Loucy (cell line): Measurements from ENCODE around the gene ZNF211.

Experiments used
- H2AFZ ChIP-seq: fragments of 200-600 bp; sonication (generic); 2 replicates; pipeline ENCODE4 v1.6.0; 2016; ENCODE audit warnings: antibody characterized with exemption, mild to moderate bottlenecking, low read length, moderate library complexity
- H3F3A ChIP-seq: fragments of 200-600 bp; 2 replicates; pipeline ENCODE4 v1.6.0; 2016; ENCODE audit warnings: antibody characterized with exemption, low read depth, mild to moderate bottlenecking
- H3K27me3 ChIP-seq: fragments of 200-600 bp; sonication (generic); 2 replicates; pipeline ENCODE4 v1.6.1; 2014; ENCODE audit warnings: low read length, mild to moderate bottlenecking; ENCODE audit not compliant: insufficient read depth, poor library complexity, severe bottlenecking
- H3K36me3 ChIP-seq: fragments of 200-600 bp; sonication (generic); 2 replicates; pipeline ENCODE4 v1.6.1; 2016; ENCODE audit warnings: low read length; ENCODE audit not compliant: insufficient read depth
- H3K4me1 ChIP-seq: fragments of 200-600 bp; sonication (generic); 2 replicates; pipeline ENCODE4 v1.5.1; 2014; ENCODE audit warnings: low read length, mild to moderate bottlenecking; ENCODE audit not compliant: insufficient read depth, poor library complexity, severe bottlenecking
- H3K4me2 ChIP-seq: fragments of 200-600 bp; sonication (generic); 2 replicates; pipeline ENCODE4 v1.6.0; 2014; ENCODE audit warnings: antibody characterized with exemption, low read length, low read depth, mild to moderate bottlenecking; ENCODE audit not compliant: poor library complexity, severe bottlenecking
- H3K4me3 ChIP-seq: fragments of 200-600 bp; sonication (generic); 2 replicates; pipeline ENCODE4 v1.5.1; 2014; ENCODE audit warnings: low read length, mild to moderate bottlenecking, mixed read lengths; ENCODE audit not compliant: poor library complexity, severe bottlenecking
- H3K79me2 ChIP-seq: fragments of 200-600 bp; sonication (generic); 2 replicates; pipeline ENCODE4 v1.6.1; 2014; ENCODE audit warnings: low read length; ENCODE audit not compliant: insufficient read depth
- H3K9ac ChIP-seq: fragments of 200-600 bp; sonication (generic); 2 replicates; pipeline ENCODE4 v1.6.0; 2014; ENCODE audit warnings: mild to moderate bottlenecking, low read depth, low read length, moderate library complexity; ENCODE audit not compliant: poor library complexity, severe bottlenecking
- H3K9me2 ChIP-seq: fragments of 200-600 bp; sonication (generic); replicated peaks from 2 replicates; pipeline ENCODE4 v1.6.1; 2016; ENCODE audit warnings: low read depth, low read length, mixed read lengths
- H3K9me3 ChIP-seq: fragments of 200-600 bp; sonication (generic); 2 replicates; pipeline ENCODE4 v1.6.1; 2014; ENCODE audit warnings: mild to moderate bottlenecking, antibody characterized with exemption, low read length, low read depth; ENCODE audit not compliant: insufficient read depth
- H4K20me1 ChIP-seq: fragments of 200-600 bp; sonication (generic); 2 replicates; pipeline ENCODE4 v1.6.0; 2014; ENCODE audit warnings: antibody characterized with exemption, low read length, mild to moderate bottlenecking; ENCODE audit not compliant: insufficient read depth, poor library complexity, severe bottlenecking
- CTCF ChIP-seq: fragments of 200-600 bp; sonication (generic); conservative IDR thresholded peaks from 2 replicates; pipeline ENCODE4 v1.5.1; 2014; ENCODE audit warnings: mild to moderate bottlenecking, antibody characterized with exemption, low read length
- EZH2phosphoT487 ChIP-seq: fragments of 200-600 bp; IDR thresholded peaks from 2 replicates; pipeline ENCODE4 v1.6.1; 2018; ENCODE audit warnings: antibody characterized with exemption, mild to moderate bottlenecking, moderate library complexity, borderline replicate concordance

Gene ZNF211

GRCh38 chr19:57611113-57611512, 21.9 kb upstream of the ZNF211 start:
- H3K79me2 ChIP-seq = peaks cover 20% of the 10 kb centered on the region
- H3K4me1 ChIP-seq = peaks cover 2% of the 10 kb centered on the region
- H3K9me2 ChIP-seq = no peaks in the 10 kb centered on the region
- peaks cover 10% of the 10 kb centered on the region for H3K36me3 ChIP-seq
- TF ChIP-seq CTCF (no peak), EZH2phosphoT487 (no peak)
- no peaks in the 10 kb centered on the region for H3K27me3 ChIP-seq
- H3K9me3 ChIP-seq = peaks cover 34% of the 10 kb centered on the region
- H3F3A ChIP-seq = no peaks in the 10 kb centered on the region
- H3K4me2 ChIP-seq = no peak overlapping the region
- no peak overlapping the region for H3K4me3 ChIP-seq
- no peak overlapping the region for H3K9ac ChIP-seq
- H2AFZ ChIP-seq = no peak overlapping the region
- no peaks in the 10 kb centered on the region for H4K20me1 ChIP-seq

GRCh38 chr19:57613941-57614743, 18.8 kb upstream of the ZNF211 start, which contains the start of gene ZNF134:
Gene ZNF134 (plus strand): TSS chr19:57614242. CDS start chr19:57619469, 5,227 bp downstream.
- Histone ChIP-seq H3K79me2 (peaks cover 51% of the 10 kb centered on the region), H3K9me3 (peaks cover 45% of the 10 kb centered on the region; the same call in 1 of the 2 replicates), H3K4me1 (peaks cover 11% of the 10 kb centered on the region), H3K9me2 (no peaks in the 10 kb centered on the region), H3K4me3 (peak within 1 kb of the TSS; percentile 94), H3F3A (no peaks in the 10 kb centered on the region), H3K4me2 (peak within 1 kb of the TSS; percentile 78), H3K36me3 (peaks cover 29% of the 10 kb centered on the region), H2AFZ (peak within 1 kb of the TSS; percentile 94), H3K9ac (peak within 1 kb of the TSS; percentile 87), H4K20me1 (no peaks in the 10 kb centered on the region), H3K27me3 (no peaks in the 10 kb centered on the region)
- TF ChIP-seq CTCF = no peak
- TF ChIP-seq EZH2phosphoT487 = no peak

GRCh38 chr19:57615346-57615745, 17.6 kb upstream of the ZNF211 start:
- H4K20me1 ChIP-seq = no peaks in the 10 kb centered on the region
- H3K27me3 ChIP-seq = no peaks in the 10 kb centered on the region
- TF ChIP-seq EZH2phosphoT487 (no peak), CTCF (no peak)
- no peaks in the 10 kb centered on the region for H3F3A ChIP-seq
- no peak overlapping the region for H2AFZ ChIP-seq
- no peak overlapping the region for H3K9ac ChIP-seq
- peaks cover 57% of the 10 kb centered on the region; the same call in 1 of the 2 replicates for H3K9me3 ChIP-seq
- H3K9me2 ChIP-seq = no peaks in the 10 kb centered on the region
- peaks cover 41% of the 10 kb centered on the region for H3K36me3 ChIP-seq
- H3K4me3 ChIP-seq = peak overlapping the region; percentile 94
- peaks cover 60% of the 10 kb centered on the region for H3K79me2 ChIP-seq
- peaks cover 11% of the 10 kb centered on the region for H3K4me1 ChIP-seq
- H3K4me2 ChIP-seq = peak overlapping the region; percentile 78
